ENCODE results near the gene LEP.

DNA sequence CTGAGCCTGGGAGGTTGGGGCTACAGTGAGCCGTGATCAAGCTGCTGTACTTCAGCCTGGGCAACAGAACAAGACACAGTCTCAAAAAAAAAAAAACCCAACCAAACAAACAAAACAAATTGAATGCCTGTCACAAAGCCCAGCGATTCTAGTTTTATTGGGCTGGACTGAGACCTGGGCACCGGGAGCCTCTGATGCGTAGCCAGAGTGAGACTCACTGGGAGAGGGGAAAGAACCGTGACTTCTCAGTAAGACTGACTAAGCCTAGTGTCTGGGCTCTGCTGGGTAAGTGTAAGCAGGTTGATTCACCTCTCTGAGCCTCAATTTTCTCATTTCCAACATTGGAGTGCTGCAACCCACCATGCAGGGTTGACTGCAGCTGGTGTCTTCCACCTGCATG is 10.1 kb upstream of the LEP start:
- TF ChIP-seq, protein P1, sequence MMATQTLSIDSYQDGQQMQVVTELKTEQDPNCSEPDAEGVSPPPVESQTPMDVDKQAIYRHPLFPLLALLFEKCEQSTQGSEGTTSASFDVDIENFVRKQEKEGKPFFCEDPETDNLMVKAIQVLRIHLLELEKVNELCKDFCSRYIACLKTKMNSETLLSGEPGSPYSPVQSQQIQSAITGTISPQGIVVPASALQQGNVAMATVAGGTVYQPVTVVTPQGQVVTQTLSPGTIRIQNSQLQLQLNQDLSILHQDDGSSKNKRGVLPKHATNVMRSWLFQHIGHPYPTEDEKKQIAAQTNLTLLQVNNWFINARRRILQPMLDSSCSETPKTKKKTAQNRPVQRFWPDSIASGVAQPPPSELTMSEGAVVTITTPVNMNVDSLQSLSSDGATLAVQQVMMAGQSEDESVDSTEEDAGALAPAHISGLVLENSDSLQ (IDR thresholded peaks at IDR 0.05), result no peak
- no peak for TF ChIP-seq SP1 (IDR thresholded peaks at IDR 0.05)
- no peak for TF ChIP-seq FOXM1 (IDR thresholded peaks at IDR 0.05; ENCODE audit: borderline replicate concordance)
- TF ChIP-seq FOXA1 (IDR thresholded peaks at IDR 0.05), result no peak
- TF ChIP-seq BHLHE40 (IDR thresholded peaks at IDR 0.05; ENCODE audit: borderline replicate concordance), result no peak
- no peak for TF ChIP-seq ELF4 (IDR thresholded peaks at IDR 0.05)
- no peak for TF ChIP-seq L3MBTL2 (conservative IDR thresholded peaks at IDR 0.05)
- TF ChIP-seq SUZ12 (IDR thresholded peaks at IDR 0.05), result no peak
- no peak for TF ChIP-seq FOXK2 (IDR thresholded peaks at IDR 0.05)
- no peak for TF ChIP-seq ZNF384 (IDR thresholded peaks at IDR 0.05)
- TF ChIP-seq NFRKB (IDR thresholded peaks at IDR 0.05), result no peak
- TF ChIP-seq CTBP1 (IDR thresholded peaks at IDR 0.05; ENCODE audit: borderline replicate concordance), result no peak
- TF ChIP-seq LEF1 (IDR thresholded peaks at IDR 0.05; ENCODE audit: borderline replicate concordance), result no peak
